Measurements from ENCODE around the gene ATP7B. TPM values are rescaled to one million over a fixed set of nuclear protein-coding genes. Genes with fewer than 3 reads are reported as not detected.

The ATP7B gene
- total and polyA plus RNA-seq, 2 experiments from 2014 or later: 2.2 to 12.8 TPM

- H3K79me2 ChIP-seq (replicated peaks; ENCODE audit: insufficient read depth): peaks cover 1% of the 10 kb centered on the region
- H2AFZ ChIP-seq: no peak overlapping the region
- 0 out of 2 replicates have a peak, but pooled peaks cover 1% of the 10 kb centered on the region for H4K20me1 ChIP-seq (replicated peaks; ENCODE audit: insufficient read depth)
- H3K9me2 ChIP-seq (ENCODE audit: insufficient read depth): no peaks in the 10 kb centered on the region
- no peak overlapping the region for H3K27ac ChIP-seq (ENCODE audit: low read depth)
- H3K4me3 ChIP-seq: no peak overlapping the region
- DNase-seq (ENCODE audit: low spot score): no peak
- no peaks in the 10 kb centered on the region for H3K36me3 ChIP-seq (ENCODE audit: insufficient read depth)
- Mint-ChIP-seq H3K4me1 (peaks cover 21% of the 10 kb centered on the region), H3K27ac (no peak overlapping the region), H3K36me3 (ENCODE audit: low read depth) (peaks cover 8% of the 10 kb centered on the region), H3K27me3 (ENCODE audit: insufficient read depth, low read depth, poor library complexity) (peaks cover 15% of the 10 kb centered on the region), H3K9me3 (peaks cover 4% of the 10 kb centered on the region; the same call in 2 of the 3 replicates), H3K4me3 (no peak overlapping the region)
- TF ChIP-seq STAT1 (IDR thresholded peaks at IDR 0.05; ENCODE audit: unreplicated experiment): no peak
- no peak for TF ChIP-seq ETS1 (IDR thresholded peaks at IDR 0.05)
- TF ChIP-seq ZNF114 (CRISPR knock-in tag; IDR thresholded peaks at IDR 0.05): no peak
- TF ChIP-seq CTCF (conservative IDR thresholded peaks at IDR 0.05; ENCODE audit: low read depth in 2 of 2): no peak
- no peak for TF ChIP-seq REST (IDR thresholded peaks at IDR 0.05; ENCODE audit: unreplicated experiment)
- TF ChIP-seq EZH2phosphoT487 (IDR thresholded peaks at IDR 0.05; ENCODE audit: unreplicated experiment): no peak
- no peak for TF ChIP-seq NANOG (IDR thresholded peaks at IDR 0.05; ENCODE audit: borderline replicate concordance)
- no peak for TF ChIP-seq CREB1 (CRISPR knock-in tag; IDR thresholded peaks at IDR 0.05; ENCODE audit: low read depth)
- peaks cover 5% of the 10 kb centered on the region for H3K4me1 ChIP-seq (ENCODE audit: insufficient read depth)
- H3K27me3 ChIP-seq (ENCODE audit: insufficient read depth): peaks cover 11% of the 10 kb centered on the region
- no peak overlapping the region for H3K4me2 ChIP-seq
- no peaks in the 10 kb centered on the region for H3F3A ChIP-seq (replicated peaks; ENCODE audit: low read depth)
- no peak for ATAC-seq
Measured at GRCh38 chr13:52004511-52005170, 6.6 kb downstream of the ATP7B start.

- peak; percentile 48 for DNase-seq (ENCODE audit: low spot score)
- H3K9me3 Mint-ChIP-seq: peaks cover 4% of the 10 kb centered on the region; the same call in 2 of the 3 replicates
- ATAC-seq: peak; percentile 46
- no peaks in the 10 kb centered on the region for H4K20me1 ChIP-seq (replicated peaks; ENCODE audit: insufficient read depth)
- peaks cover 17% of the 10 kb centered on the region for H3K27me3 Mint-ChIP-seq (ENCODE audit: insufficient read depth, low read depth, poor library complexity)
- no peak overlapping the region for H3K4me3 Mint-ChIP-seq
- no peaks in the 10 kb centered on the region for H3K9me2 ChIP-seq (ENCODE audit: insufficient read depth)
- no peaks in the 10 kb centered on the region; the same call in 1 of the 2 replicates for H3K79me2 ChIP-seq (replicated peaks; ENCODE audit: insufficient read depth)
- no peak overlapping the region for H3K4me3 ChIP-seq
- no peak overlapping the region for H3K27ac Mint-ChIP-seq
- TF ChIP-seq CTCF (conservative IDR thresholded peaks at IDR 0.05; ENCODE audit: low read depth in 2 of 2) (peak in 1 of 2 experiments; percentile 36; a peak in 3 of 4 replicates), JUNB (IDR thresholded peaks at IDR 0.05; ENCODE audit: unreplicated experiment) (no peak), ETS1 (IDR thresholded peaks at IDR 0.05) (no peak)
- 0 out of 2 replicates have a peak, but pooled peaks cover under 1% of the 10 kb centered on the region for H3K27me3 ChIP-seq (ENCODE audit: insufficient read depth)
- peaks cover 16% of the 10 kb centered on the region for H3K4me1 ChIP-seq (ENCODE audit: insufficient read depth)
- H3K36me3 Mint-ChIP-seq (ENCODE audit: low read depth): peaks cover 8% of the 10 kb centered on the region
- H3K27ac ChIP-seq (ENCODE audit: low read depth): no peak overlapping the region
- H3K4me2 ChIP-seq: no peak overlapping the region
- peaks cover 32% of the 10 kb centered on the region for H3K4me1 Mint-ChIP-seq
- H2AFZ ChIP-seq: no peak overlapping the region
- H3K36me3 ChIP-seq (ENCODE audit: insufficient read depth): no peaks in the 10 kb centered on the region
- H3F3A ChIP-seq (replicated peaks; ENCODE audit: low read depth): no peaks in the 10 kb centered on the region
Measured at GRCh38 chr13:52003541-52003940, 7.7 kb downstream of the ATP7B start.
